RWPE2 (cell line): ENCODE results near the gene TGM5.
"Not testable (repeated sequence)": the region's sequence is repeated elsewhere in the genome, so short reads cannot be mapped to it uniquely, and the experiment has no call there.

ENCODE experiments used
- ATAC-seq: fragments of 200-7000 bp; cut with Tn5 transposase; 3 replicates; pipeline ENCODE4 v1.9.1; 2021; ENCODE audit warnings: low read depth
- DNase-seq: peaks from one replicate; pipeline ENCODE4 v3.0.0-alpha.2; 2020; ENCODE audit warnings: low spot score
- H3K27ac ChIP-seq: fragments of 450-650 bp; 2 replicates; pipeline ENCODE4 v1.5.1; 2017; ENCODE audit warnings: mild to moderate bottlenecking; ENCODE audit not compliant: poor library complexity, severe bottlenecking
- H3K27me3 ChIP-seq: fragments of 250-450 bp; sonication (Bioruptor Pico); 2 replicates; pipeline ENCODE4 v1.5.1; 2021; ENCODE audit warnings: mild to moderate bottlenecking, moderate library complexity; ENCODE audit not compliant: insufficient read depth, poor library complexity, severe bottlenecking
- H3K36me3 ChIP-seq: fragments of 250-450 bp; sonication (Bioruptor Pico); 2 replicates; pipeline ENCODE4 v1.5.1; 2020; ENCODE audit warnings: low read depth, mild to moderate bottlenecking, moderate library complexity
- H3K4me1 ChIP-seq: fragments of 250-450 bp; sonication (Bioruptor Pico); 2 replicates; pipeline ENCODE4 v1.5.1; 2021; ENCODE audit warnings: mild to moderate bottlenecking, moderate library complexity; ENCODE audit not compliant: insufficient read depth, poor library complexity, severe bottlenecking
- H3K4me3 ChIP-seq: fragments of 250-450 bp; sonication (Bioruptor Pico); 2 replicates; pipeline ENCODE4 v1.5.1; 2021; ENCODE audit warnings: mild to moderate bottlenecking, moderate library complexity; ENCODE audit not compliant: severe bottlenecking
- H3K9me3 ChIP-seq: fragments of 250-450 bp; sonication (Bioruptor Pico); 2 replicates; pipeline ENCODE4 v1.5.1; 2021; ENCODE audit warnings: mild to moderate bottlenecking, moderate library complexity; ENCODE audit not compliant: severe bottlenecking
- TF ChIP-seq, protein P1 (sequence below): fragments of 450-650 bp; IDR thresholded peaks from one replicate; pipeline ENCODE4 v1.5.1; 2017; ENCODE audit warnings: mild to moderate bottlenecking, moderate library complexity; ENCODE audit not compliant: poor library complexity, severe bottlenecking

Gene TGM5

DNA sequence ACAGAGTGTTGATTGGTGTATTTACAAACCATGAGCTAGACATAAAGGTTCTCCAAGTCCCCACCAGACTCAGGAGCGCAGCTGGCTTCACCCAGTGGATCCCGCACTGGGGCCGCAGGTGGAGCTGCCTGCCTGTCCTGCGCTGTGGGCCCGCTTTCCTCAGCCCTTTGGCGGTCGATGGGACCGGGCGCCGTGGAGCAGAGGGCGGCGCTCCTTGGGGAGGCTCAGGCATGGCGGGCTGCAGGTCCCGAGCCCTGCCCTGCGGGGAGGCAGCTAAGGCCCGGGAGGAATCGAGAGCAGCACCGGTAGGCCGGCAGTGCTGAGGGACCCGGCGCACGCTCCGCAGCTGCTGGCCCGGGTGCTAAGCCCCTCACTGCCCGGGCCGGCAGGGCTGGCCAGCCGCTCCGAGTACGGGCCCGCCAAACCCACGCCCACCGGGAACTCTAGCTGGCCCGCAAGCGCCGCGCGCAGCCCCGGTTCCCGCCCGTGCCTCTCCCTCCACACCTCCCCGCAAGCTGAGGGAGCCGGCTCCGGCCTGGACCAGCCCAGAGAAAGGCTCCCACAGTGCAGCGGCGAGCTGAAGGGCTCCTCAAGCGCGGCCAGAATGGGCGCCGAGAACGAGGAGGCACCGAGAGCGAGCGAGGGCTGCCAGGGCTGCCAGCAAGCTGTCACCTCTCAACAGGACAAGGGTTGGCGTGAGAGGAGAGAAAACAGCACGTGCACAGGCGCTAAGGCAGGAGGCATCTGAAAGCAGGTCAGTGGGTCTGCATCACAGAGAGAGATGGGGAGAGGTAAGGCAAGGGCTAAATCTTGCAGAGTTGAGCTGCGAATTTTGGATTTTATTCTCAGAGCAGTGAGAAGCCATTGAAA, 40.1 kb downstream of the TGM5 start:
- Histone ChIP-seq H3K27me3 (no peaks in the 10 kb centered on the region), H3K4me1 (no peaks in the 10 kb centered on the region), H3K27ac (no peak overlapping the region), H3K9me3 (no peaks in the 10 kb centered on the region), H3K36me3 (no peaks in the 10 kb centered on the region), H3K4me3 (no peak overlapping the region)
- TF ChIP-seq, protein P1, sequence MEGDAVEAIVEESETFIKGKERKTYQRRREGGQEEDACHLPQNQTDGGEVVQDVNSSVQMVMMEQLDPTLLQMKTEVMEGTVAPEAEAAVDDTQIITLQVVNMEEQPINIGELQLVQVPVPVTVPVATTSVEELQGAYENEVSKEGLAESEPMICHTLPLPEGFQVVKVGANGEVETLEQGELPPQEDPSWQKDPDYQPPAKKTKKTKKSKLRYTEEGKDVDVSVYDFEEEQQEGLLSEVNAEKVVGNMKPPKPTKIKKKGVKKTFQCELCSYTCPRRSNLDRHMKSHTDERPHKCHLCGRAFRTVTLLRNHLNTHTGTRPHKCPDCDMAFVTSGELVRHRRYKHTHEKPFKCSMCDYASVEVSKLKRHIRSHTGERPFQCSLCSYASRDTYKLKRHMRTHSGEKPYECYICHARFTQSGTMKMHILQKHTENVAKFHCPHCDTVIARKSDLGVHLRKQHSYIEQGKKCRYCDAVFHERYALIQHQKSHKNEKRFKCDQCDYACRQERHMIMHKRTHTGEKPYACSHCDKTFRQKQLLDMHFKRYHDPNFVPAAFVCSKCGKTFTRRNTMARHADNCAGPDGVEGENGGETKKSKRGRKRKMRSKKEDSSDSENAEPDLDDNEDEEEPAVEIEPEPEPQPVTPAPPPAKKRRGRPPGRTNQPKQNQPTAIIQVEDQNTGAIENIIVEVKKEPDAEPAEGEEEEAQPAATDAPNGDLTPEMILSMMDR: no peak
- no peak for ATAC-seq
- DNase-seq: peak; percentile 70

DNA sequence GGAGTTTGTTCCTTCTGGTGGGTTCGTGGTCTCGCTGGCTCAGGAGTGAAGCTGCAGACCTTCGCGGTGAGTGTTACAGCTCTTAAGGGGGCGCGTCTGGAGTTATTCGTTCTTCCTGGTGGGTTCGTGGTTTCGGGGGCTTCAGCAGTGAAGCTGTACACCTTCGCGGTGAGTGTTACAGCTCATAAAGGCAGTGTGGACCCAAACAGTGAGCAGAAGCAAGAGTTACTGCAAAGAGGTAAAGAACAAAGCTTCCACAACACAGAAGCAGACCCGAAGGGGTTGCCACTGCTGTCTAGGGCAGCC, 40.8 kb downstream of the TGM5 start:
- not testable (repeated sequence) for H3K27me3 ChIP-seq, H3K4me1 ChIP-seq, ATAC-seq, H3K27ac ChIP-seq, H3K36me3 ChIP-seq, DNase-seq, H3K4me3 ChIP-seq, H3K9me3 ChIP-seq

DNA sequence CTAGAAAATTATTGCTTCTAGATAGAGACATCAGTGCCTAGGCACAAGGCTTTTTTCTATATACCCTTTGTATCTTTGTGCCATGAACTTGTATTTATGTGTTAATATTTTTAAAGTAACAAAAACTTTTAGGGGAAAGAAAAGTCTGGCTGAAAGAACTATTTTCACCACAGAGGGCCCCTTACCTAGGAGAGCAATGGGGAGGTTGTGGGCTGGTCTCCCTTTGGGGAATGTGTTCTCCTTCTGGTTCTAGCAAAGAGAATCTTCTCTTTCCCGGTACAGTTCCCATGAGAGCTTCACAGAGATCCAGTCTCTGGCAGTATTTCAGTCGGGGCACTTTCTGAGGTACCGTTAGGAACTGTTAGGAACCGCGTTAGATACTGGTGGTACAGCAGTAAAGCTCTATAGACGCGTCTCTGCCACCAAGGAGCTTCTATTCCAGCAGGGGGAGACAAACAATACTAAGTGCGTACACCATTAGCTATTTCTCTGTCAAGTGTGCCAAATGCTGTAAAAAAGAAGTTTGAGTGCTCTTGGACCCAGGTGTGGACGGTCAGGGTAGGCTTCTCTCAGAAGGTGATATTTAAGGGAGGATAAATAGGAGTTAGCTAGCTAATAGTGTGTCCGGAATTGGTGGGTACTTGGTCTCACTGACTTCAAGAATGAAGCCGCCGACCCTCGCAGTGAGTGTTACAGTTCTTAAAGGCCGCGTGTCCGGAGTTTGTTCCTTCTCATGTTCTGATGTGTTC, 41.4 kb downstream of the TGM5 start:
- no peak overlapping the region for H3K27ac ChIP-seq
- TF ChIP-seq, protein P1: peak; percentile 96
- no peak overlapping the region for H3K4me3 ChIP-seq
- H3K4me1 ChIP-seq: no peaks in the 10 kb centered on the region
- ATAC-seq: peak; percentile 96
- H3K9me3 ChIP-seq: no peaks in the 10 kb centered on the region
- H3K27me3 ChIP-seq: no peaks in the 10 kb centered on the region
- DNase-seq: no peak
- no peaks in the 10 kb centered on the region for H3K36me3 ChIP-seq

DNA sequence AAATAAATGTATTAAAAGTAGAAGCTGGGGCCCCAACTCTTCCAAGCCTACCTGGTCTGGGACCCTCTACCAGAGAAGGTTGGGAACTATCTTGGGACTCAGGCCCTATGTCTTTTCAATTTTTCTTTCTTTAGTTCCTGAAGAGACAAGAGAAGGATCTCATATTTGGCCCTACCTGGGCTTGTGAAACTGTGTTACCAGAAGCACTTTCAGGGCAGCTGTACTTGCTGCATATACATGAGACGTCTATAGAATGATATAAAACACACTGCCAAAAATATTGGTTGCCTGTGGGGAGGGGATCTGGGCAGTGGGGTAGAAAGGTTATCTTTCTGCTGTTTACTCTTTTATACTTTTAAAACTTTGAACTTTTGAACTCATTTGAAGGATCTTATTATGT, 45.3 kb downstream of the TGM5 start:
- Histone ChIP-seq H3K4me3 (no peak overlapping the region), H3K27ac (no peak overlapping the region), H3K4me1 (peaks cover 10% of the 10 kb centered on the region), H3K36me3 (no peaks in the 10 kb centered on the region), H3K27me3 (no peaks in the 10 kb centered on the region), H3K9me3 (no peaks in the 10 kb centered on the region)
- ATAC-seq: no peak
- DNase-seq: no peak
- TF ChIP-seq, protein P1: no peak

DNA sequence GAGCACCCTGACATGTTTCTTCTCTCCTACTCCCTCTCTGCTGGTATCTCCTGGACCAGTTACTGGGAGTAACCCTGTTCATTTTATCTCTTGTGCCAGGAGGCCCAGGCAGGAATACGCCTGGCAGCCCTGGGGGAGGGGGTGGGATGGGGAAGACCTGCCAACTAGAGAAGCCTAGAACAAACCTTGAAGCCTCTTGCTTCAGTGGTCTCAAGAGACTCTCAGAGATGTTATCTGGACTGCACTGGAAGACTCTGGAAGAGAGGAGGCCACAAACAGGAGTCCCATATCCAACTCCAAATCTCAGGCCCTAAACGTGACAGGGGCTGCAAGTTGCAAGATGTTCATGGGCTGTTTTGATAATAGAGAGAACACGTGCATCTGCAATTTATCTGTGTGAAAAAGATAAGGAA, 45.7 kb downstream of the TGM5 start, which contains the start of gene EPB42:
TSS of gene EPB42 (minus strand) at position 28 of the 413 bp plus-strand sequence. CDS start 193 bp downstream, outside the sequence.
- Histone ChIP-seq H3K27me3 (no peaks in the 10 kb centered on the region), H3K9me3 (no peaks in the 10 kb centered on the region), H3K4me1 (peaks cover 10% of the 10 kb centered on the region), H3K4me3 (no peak within 1 kb of the TSS), H3K27ac (no peak within 1 kb of the TSS), H3K36me3 (no peaks in the 10 kb centered on the region)
- ATAC-seq (no peak), DNase-seq (no peak)
- TF ChIP-seq, protein P1: no peak
